Measurements from ENCODE around the gene TRPM3. TPM values are rescaled to one million over a fixed set of nuclear protein-coding genes. Genes with fewer than 3 reads are reported as not detected.

TRPM3 gene
- total RNA-seq, 1 donor from 2014 or later: 0.40 TPM

- no peak for DNase-seq (ENCODE audit: low read depth in 2 of 2)
Measured at GRCh38 chr9:70829591-70830265, 291.7 kb downstream of the TRPM3 start.

GRCh38 chr9:70826562-70826961 lies 294.9 kb downstream of the TRPM3 start:
- no peak for DNase-seq (ENCODE audit: low read depth in 2 of 2)

DNA sequence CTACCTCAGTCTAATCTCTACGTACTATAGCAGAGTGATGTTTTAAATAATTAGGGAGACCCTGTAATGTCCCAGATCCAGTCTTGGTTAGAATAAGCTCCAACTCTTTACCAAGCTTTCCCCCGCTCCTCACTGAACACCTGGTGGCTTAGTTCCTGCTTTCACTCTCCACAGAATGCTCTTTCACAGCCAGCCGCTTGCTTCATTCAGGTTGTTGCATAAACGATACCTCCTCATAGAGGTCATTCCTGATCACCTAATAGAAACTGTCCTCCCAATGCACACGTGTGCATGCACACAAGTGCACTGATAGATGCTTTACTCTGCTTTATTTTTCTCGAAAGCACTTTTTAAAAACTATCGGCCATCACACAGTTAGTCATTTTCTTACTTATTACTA lies 298.1 kb downstream of the TRPM3 start:
- no peak for DNase-seq (ENCODE audit: low read depth in 2 of 2)

- DNase-seq (ENCODE audit: low read depth in 2 of 2): no peak
Measured at GRCh38 chr9:70817311-70817710, 304.1 kb downstream of the TRPM3 start.

GRCh38 chr9:70816891-70817290 lies 304.5 kb downstream of the TRPM3 start:
- no peak for DNase-seq (ENCODE audit: low read depth in 2 of 2)

DNA sequence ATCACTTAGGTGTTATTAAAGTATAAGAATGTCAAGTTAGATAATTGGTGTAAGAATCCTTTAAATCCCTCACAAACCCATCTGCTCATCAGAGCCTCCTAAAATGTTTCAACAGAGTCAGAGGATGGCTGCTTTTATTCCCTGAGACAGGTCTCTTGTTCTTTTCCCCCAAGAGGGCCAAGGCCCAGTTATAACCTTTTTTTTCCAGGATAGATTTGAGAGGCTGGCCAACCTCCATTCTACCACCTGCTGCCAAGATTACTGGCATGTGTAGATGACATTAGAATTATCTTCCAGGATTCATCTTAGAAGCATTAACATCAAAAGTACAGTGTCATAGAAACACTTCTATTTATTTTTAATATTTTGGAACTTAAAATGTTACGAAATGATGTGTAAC lies 305.1 kb downstream of the TRPM3 start:
- DNase-seq (ENCODE audit: low read depth in 2 of 2): no peak

GRCh38 chr9:70814597-70814996 lies 306.8 kb downstream of the TRPM3 start:
- no peak for DNase-seq (ENCODE audit: low read depth in 2 of 2)

DNA sequence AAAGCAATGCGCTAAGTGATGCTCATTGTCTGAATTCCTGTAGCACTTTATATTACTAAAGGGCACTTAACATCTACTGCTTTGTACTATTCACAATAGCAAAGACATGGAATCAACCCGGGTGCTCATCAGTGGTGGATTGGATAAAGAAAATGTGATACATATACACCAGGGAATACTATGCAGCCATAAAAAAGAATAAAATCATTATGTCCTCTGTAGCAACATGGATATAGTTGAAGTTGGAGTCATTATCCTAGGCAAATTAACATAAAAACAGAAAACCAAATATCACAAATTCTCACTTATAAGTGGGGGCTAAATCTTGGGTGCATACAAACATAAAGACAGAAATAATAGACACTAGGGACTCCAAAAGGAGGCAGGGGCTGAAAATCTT lies 308.3 kb downstream of the TRPM3 start:
- DNase-seq (ENCODE audit: low read depth in 2 of 2): no peak

DNA sequence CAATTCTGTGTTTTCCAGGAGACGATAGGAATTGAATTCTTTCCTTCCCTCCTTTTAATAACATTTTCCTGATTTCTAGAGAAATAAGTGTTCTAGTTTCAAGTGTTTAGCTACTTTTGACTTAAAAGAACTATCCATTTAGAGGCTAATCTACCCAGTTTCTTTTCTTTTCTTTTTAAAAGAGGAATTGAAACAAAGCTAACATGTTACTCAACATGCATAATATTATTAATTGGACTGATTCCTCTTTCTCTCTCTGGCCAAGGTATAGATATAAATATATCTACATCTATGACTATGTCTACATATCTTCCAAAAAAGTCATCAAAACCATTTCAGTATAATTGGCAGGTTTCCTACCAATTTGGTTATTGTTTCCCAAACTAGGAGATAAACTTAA lies 309.8 kb downstream of the TRPM3 start:
- DNase-seq (ENCODE audit: low read depth in 2 of 2): no peak

DNA sequence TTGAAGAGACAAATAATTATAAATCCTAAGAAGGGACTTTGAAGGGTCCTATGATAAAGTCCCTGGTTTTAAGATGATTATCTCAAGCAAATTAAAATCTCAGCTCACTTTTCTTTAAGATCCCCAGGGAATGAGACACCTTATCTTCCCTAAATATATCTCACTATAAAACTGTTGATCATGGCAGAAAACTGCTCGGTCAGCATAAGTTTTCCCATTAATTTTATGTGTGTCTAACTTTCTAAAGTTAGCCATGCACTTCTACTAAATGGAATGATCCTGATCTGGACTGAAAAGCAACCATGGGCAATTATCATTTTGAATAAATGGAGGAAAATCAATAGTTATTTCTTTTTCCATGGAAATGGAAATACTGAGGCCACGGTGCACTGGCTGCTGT lies 314.5 kb downstream of the TRPM3 start:
- DNase-seq (ENCODE audit: low read depth in 2 of 2): no peak

DNA sequence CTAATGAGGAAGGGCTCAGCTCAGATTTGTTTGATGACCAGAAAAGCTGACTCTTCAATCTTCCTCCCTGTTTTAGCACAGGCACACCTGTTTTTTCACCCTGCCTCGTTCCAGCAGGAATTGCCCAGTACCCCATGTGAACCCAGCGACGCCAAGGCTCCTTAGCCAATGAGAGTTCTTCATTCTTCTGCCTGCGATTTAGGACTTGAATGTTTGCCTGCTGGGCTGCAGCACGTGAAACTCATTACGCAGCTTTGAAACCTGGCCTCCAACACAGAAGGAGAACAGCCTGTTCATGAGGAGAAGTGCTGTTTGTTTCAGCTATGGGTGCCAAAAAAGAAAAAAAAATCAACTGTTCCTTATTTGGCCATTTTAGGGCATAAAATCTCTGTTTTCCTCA lies 315.5 kb downstream of the TRPM3 start:
- DNase-seq (ENCODE audit: low read depth in 2 of 2): no peak

DNA sequence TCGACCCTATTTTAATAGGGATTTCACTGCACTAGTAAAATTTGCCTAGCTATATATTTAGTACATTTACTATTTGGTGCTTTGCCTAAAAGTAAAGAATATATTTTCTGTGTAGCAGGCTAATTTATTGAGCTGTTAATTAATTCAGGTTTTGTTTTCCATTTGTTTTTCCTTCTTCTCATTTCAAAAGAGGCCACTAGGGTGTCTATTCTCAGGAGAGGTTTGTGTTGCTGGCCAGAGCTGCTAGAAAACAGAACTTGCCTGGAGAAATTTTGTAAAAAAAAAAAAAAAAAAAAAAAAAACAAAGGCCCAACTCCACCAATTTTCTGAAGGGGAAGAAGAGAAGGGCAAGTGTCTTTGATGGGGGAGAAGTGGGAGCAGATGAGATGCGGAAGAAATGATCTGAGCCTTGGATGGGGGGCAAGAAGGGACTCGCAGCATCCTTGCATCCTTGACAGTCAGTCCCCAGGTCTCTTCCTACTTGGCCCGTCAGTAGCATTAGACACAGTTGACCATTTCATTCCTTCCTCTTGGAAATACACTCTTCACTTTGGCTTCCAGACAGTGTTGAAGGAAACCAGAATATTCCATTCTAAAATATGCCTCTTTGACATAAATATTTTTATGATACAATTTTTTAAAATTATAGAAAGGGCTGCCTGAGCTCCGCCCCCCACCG lies 318.5 kb downstream of the TRPM3 start:
- no peak for DNase-seq (ENCODE audit: low read depth in 2 of 2)

DNA sequence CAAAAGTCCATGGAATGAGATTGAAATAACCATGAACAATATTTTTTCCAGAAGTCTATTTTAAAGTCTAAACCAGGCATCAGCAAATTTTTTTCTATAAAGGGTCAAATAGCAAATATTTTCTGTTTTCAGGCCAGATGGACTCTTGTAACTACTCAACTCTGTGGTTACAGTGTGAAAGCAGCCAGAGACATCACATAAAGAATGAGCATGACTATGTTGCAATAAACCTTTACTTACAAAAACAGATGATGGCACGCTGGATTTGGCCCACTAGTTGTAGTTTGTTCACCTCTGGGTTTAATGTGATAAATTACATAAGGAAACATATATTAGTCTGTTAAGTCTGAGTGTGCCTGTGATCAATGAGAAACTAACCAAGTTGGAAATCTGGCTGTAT lies 319.2 kb downstream of the TRPM3 start:
- no peak for DNase-seq (ENCODE audit: low read depth in 2 of 2)

DNA sequence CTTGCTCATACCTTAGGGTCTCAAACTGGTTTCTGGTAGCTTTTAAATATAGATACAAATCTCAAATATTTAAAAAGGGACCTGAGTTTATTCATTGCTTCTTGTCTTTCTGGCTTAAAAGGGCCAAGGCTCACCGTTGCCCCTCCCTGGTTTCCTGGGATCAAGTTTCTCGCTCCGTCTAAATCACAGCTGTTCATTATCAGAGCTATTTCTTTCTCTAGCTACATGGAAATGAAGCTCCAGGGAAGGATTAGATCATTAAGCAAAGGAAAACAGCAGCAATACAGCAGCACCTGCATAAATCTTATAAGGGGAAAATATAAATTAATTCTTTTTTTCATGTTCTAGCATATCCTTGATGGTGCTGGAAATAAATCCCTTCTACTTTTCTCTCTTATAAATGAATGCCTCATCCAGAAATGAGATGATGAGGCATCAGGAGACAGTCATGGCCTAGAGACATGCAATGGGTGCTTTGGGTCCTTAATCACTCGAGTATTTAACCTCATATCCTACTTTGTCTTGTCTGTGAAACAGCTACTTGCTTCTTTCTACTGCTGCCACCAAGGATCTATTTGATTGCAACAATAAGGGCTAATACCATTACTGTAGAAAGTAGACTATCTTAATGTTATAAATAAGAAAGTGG lies 320.1 kb downstream of the TRPM3 start:
- DNase-seq (ENCODE audit: low read depth in 2 of 2): no peak

DNA sequence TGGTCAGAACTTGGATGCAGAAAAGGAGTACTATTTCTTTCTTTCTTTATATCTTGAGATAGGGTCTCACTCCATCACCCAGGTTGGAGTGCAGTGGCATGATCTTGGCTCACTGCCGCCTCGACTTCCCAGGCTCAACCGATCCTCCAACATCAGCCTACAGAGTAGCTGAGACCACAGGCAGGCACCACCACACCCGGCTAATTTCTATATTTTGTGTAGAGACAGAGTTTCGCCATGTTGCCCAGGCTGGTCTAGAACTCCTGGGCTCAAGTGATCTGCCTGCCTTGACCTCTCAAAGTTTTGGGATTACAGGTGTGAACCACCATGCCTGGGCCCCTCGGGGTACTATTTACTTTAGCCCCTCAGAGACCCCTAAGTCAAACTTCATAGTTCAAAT lies 323.4 kb downstream of the TRPM3 start:
- DNase-seq (ENCODE audit: low read depth in 2 of 2): no peak

DNA sequence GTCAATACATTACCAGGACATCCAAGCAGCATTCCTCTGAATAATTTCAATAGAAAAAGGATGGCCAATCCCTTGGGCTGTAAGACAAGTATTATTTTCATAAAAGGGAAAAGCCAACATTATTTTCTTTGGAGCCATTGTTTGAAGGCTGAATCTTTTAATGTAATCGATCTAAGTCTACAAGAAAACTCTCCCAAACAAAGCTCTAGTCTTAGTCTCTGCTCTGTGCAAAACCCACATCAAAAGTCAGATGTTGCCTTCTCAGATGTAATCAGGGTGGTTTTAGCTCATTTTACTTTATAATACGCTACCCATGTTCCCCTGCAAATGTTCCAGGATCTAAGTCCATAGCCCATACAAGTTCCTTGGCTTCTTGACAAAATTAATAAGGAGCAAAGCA lies 325.6 kb downstream of the TRPM3 start:
- no peak for DNase-seq (ENCODE audit: low read depth in 2 of 2)

DNA sequence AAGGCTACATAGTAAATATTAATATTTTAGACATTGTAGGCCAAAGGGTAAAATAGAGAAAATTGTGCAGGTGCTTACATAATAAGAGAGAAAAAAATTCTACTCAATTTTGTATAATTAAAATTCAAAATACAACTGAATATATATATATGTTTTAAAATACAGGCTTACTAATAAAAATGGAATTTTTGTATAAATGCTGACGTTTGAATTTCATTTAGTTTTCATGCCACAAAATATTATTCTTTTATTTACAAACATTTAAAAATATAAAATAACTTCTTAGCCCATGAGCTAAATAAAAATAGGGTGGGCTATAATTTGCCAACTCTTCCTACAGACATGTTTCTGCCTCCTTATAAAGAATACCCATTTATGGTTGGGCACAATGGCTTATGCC lies 328.6 kb downstream of the TRPM3 start:
- no peak for DNase-seq (ENCODE audit: low read depth in 2 of 2)

DNA sequence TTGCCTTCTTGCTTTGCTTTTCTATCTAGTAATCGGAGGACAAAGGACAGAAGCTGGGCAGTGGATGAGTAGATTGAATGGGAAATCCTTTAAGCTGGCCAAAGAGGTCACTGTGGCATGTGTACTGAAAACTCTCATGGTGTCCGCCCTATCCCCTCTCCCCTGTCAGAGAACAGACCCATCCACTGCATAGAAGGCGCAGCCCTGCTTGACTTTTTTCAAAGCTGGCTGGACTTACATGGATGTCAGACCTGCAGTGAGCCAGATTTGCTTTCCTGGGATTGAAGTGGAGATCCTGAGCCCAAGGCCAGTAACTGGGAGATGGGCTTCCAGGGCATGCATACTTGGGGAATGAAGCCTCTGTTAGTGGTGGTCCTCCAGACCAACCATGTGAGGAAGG lies 329.5 kb downstream of the TRPM3 start:
- no peak for DNase-seq (ENCODE audit: low read depth in 2 of 2)

- no peak for DNase-seq (ENCODE audit: low read depth in 2 of 2)
Measured at GRCh38 chr9:70789086-70789485, 332.3 kb downstream of the TRPM3 start.

- DNase-seq (ENCODE audit: low read depth in 2 of 2): peak in 1 of 2 donors; percentile 37
Measured at GRCh38 chr9:70784456-70784855, 337.0 kb downstream of the TRPM3 start.

DNA sequence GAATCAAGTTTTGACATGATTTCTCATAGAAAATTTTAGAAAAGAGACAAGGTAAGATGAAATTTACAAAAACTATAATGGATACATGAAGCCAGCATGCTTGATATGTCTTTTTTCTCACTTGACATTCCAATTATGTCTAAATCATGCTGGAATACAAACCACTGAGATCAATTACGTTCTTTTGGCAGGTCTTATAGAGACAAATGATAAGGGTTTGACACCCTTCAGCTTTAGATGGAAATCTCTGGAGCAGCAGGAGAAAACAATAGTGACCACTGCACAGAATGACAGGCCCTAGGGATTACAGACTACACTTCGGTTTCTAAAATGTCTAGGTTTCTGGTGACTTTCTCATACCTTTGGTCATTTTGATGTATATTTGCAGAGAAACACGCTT lies 342.9 kb downstream of the TRPM3 start:
- DNase-seq (ENCODE audit: low read depth in 2 of 2): no peak

GRCh38 chr9:70773579-70773978 lies 347.8 kb downstream of the TRPM3 start:
- no peak for DNase-seq (ENCODE audit: low read depth in 2 of 2)

- DNase-seq (ENCODE audit: low read depth in 2 of 2): peak in 1 of 2 donors; percentile 47
Measured at GRCh38 chr9:70772601-70773000, 348.8 kb downstream of the TRPM3 start.
